Stimulated activated CD4-positive, alpha-beta T cell treated with anti-CD3 and anti-CD28 coated beads, Interleukin-1b, Interleukin-23, amount 100 ng/mL, for 24 hours (primary cell): ENCODE results near the gene CACHD1.

Experiments used
- DNase-seq, 4 experiments: peaks; one replicate each; pipeline ENCODE4 v3.0.0-alpha.2; 2020; ENCODE audit warnings: low read depth in 4 of 4, low spot score in 1 of 4

CACHD1 gene

GRCh38 chr1:64546013-64546412, 76.1 kb downstream of the CACHD1 start:
- no peak for DNase-seq

DNA sequence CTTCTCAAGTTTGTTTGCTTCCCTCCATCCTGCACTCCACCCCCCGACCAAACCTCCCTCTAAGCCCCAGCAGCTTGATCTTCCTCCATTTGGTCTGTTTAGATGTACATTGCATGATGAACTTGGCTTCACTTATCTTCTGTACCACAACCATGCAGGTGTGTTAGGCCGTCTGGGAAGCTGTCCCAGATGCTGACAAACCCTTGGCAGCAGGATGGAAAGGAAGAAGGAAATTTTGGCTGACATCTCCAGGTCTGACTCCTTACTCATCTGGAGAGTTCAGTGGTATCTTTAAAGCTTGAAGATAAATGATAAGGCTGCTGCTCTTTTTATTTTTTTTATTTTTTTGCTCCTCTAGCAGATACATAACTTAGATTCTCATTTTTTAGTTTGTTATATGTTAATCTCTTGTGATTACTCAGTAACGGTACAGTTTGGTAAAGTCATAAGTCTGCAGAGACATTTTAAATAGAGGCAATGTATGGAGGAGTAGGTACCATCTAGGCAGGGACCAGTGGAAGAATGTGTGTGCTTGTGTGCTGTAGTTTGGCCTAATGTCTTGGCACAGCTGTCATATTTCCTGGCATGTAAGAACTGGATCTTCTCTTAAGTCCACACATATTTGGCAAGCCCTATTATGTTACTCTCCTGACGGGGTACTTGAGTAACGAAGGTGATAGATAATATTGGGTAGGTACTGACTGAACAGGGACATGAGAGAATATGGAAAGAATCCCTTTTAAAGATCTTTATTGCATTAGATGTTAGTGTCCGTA, 79.7 kb downstream of the CACHD1 start:
- DNase-seq, result no peak

GRCh38 chr1:64550510-64550909, 80.6 kb downstream of the CACHD1 start:
- no peak for DNase-seq

DNA sequence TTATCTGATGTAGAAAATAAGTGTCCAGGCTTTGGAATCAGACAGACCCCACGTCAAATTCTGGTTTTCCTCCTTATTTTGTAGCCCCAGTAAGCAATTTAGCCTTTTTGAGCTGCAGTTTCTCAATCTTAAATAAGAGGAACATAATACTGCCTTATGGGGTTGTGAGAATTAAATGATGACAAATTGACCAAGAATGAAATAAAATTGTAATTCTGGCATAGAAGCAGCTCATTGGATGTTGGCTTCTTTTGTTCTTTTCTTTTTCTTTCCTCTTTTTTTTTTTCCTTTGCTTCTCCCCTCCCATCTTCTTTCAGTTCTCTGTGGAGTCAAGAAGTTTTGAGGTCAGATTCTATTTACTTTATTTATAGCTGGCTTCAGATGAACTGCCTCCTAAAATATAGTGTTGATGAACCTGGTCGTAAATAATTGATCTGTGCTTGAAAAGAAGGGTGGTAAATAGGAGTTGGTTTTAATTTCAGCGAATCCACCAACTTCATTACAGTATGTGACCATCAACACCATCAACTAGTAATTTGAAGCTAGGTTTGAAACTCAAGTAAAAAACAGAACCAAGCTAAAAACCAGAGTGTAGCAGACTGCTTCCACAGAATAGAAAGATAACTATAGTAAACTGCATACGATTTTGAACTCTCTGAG, 81.1 kb downstream of the CACHD1 start:
- DNase-seq, result no peak

GRCh38 chr1:64553285-64553684, 83.4 kb downstream of the CACHD1 start:
- DNase-seq, result no peak

GRCh38 chr1:64555947-64556346, 86.0 kb downstream of the CACHD1 start:
- no peak for DNase-seq

GRCh38 chr1:64561993-64562392, 92.1 kb downstream of the CACHD1 start:
- DNase-seq, result no peak

GRCh38 chr1:64563958-64564565, 94.1 kb downstream of the CACHD1 start:
- no peak for DNase-seq

DNA sequence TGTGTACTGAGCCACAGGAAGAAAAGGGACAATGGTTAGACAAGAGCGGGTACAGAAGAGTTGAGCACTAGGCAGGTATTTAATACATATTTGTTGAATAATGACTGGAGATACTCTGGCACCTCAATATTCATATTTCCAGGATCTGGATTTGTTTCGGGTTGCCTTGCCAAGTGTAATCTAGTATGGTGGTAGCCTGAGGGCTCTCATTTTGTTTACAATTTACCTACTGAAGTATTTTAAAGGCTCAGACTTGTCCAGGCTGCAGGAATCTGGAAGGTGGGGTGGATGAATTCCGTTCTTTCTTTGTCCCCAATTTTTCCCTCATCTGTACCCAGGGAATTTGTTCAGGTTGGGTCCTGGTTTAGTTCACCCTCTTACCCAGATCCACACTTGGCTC, 95.0 kb downstream of the CACHD1 start:
- DNase-seq, result no peak

- DNase-seq, result no peak
These were observed 97.7 kb downstream of the CACHD1 start for GRCh38 chr1:64567426-64568170.

DNA sequence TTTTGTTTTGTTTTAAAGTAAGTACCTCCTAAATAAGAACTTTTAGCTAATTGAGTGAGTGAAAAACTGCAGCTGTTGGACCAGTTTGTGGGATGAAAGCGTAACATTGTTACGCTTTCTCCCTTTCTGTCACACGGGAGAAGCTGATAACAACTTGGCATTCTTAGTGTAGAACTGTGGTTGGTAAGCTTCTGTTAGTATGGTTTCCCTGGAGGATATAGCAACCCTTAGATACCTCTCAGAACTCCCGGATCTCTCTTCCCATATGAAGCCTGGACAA, 98.2 kb downstream of the CACHD1 start:
- DNase-seq, result no peak

- no peak for DNase-seq
These were observed 99.5 kb downstream of the CACHD1 start for GRCh38 chr1:64569411-64569810.

- DNase-seq, result no peak
These were observed 100.4 kb downstream of the CACHD1 start for GRCh38 chr1:64570267-64570855.

- DNase-seq, result no peak
These were observed 102.4 kb downstream of the CACHD1 start for GRCh38 chr1:64572222-64572900.

DNA sequence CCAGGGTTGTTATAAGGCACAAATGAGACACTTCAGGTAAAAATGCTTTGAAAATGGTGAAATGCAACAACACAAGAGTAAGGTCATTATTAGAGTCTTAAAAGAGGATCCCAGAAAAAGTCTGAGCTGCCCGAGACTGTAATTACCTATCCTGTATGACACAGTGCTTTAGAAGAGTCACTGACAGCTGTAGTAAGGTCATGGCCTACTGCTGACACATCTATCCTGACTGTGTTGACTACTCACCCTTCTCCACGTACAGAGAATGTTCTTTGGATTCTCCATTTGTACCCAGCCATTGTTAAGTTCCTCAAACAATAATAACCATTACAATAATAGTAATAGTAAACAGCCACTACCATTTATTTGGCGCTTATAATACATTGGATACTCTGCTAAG, 104.4 kb downstream of the CACHD1 start:
- DNase-seq, result no peak

DNA sequence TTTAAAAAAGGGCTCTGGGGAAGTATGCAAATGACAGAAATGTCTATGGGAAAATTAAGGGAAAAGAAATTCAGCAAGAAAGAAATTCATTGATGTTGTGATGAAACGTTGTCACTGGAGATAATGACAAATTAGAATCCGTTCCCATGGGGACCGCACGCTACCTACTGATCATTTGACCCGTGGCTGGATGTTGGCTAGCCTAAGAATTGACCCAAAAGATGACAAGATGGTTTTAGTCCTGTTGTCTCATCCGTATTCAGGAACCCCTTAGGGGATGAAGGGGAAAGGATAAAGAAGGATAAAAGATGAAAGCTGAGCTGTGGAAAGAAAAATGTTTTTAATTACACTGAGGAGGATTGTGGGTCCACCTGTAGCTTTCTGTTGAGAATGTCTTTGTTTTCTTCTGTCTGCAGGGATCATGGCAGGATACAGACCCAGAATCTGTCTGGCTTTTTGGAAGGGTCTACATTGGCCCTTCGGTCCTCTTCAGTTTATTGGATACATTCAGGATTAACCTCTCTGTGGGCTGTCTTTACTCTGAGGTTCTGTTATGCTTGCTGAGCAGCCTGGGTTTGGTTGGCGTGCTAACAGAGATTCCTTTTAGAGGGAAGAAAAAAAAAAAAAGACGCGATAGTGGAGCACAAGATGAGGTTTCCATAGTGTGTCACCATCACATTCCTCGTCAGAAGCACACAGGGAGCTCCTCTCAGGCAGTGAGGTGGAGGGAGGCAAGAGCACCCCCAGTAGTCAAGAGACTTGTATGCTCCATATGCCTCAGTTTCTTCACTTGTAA, 106.2 kb downstream of the CACHD1 start:
- DNase-seq, result no peak

DNA sequence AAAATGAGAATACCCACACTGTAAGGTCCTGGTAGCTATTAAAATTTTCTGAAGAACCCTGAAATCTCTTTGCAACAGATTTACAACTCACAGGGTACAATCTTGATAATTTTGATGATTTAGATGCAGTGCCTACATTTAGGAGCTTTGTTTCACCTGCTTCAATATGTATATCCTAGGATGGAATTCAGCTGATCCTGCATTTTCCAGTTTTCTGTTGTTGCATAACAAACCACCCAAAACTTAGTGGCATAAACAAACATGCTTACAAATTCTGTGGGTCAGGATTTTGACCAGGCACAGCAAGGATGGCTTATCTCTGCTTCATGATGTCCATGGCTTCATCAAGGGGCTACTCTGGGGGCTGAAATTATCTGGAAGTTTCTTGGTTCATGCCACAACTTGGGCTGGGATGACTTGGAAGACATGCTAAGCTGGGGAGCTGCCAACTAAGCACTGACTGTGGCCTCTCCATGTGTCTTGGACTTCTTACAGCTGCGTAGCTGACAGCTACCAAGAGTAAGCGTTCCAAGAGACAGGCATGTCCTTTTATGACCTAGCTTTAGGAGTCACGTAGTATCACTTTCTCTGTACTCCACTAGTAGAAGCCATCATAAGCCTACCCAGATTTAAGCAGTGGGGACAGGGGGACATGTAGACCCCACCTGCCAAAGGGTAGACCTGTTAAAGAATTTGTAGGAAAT, 108.5 kb downstream of the CACHD1 start:
- DNase-seq, result no peak

- DNase-seq, result no peak
These were observed 109.8 kb downstream of the CACHD1 start for GRCh38 chr1:64579767-64580166.

- no peak for DNase-seq
These were observed 111.4 kb downstream of the CACHD1 start for GRCh38 chr1:64581135-64581842.
